Upper lobe of left lung (tissue), 6 donors: Measurements from ENCODE around the gene TTC29. TPM values are rescaled to one million over a fixed set of nuclear protein-coding genes. Genes with fewer than 3 reads are reported as not detected.

ENCODE experiments used
- ATAC-seq, 2 donors: fragments of 200-7000 bp; cut with Tn5 transposase; one replicate each; pipeline ENCODE4 v1.9.1; 2022; ENCODE audit warnings: mild to moderate bottlenecking in 2 of 2, moderate library complexity in 2 of 2; ENCODE audit not compliant: low FRiP score in 2 of 2
- DNase-seq, 2 donors: peaks; one replicate each; pipeline ENCODE4 v3.0.0-alpha.2; 2019 to 2020
- H3K27ac ChIP-seq, 4 donors: fragments of 200-600 bp; sonication (generic); one replicate each; pipeline ENCODE4 v1.5.1; 2016 to 2019
- H3K27me3 ChIP-seq, 4 donors: fragments of 200-600 bp; sonication (generic); one replicate each; pipeline ENCODE4 v1.5.1; 2017 to 2019
- H3K36me3 ChIP-seq, 4 donors: fragments of 200-600 bp; sonication (generic); one replicate each; pipeline ENCODE4 v1.5.1; 2016 to 2019
- H3K4me1 ChIP-seq, 4 donors: fragments of 200-600 bp; sonication (generic); one replicate each; pipeline ENCODE4 v1.5.1; 2018 to 2019
- H3K4me3 ChIP-seq, 4 donors: fragments of 200-600 bp; sonication (generic); one replicate each; pipeline ENCODE4 v1.5.1; 2017 to 2019; ENCODE audit warnings: mild to moderate bottlenecking in 2 of 4, moderate library complexity in 1 of 4
- H3K9me3 ChIP-seq, 4 donors: fragments of 200-600 bp; sonication (generic); one replicate each; pipeline ENCODE4 v1.5.1; 2018 to 2019
- CTCF ChIP-seq, 6 experiments: fragments of 450-650 bp in 4 of 6; fragments of 200-600 bp in 2 of 6; sonication (generic) in 2 of 6; IDR thresholded peaks; one replicate each; pipeline ENCODE4 v1.5.1; 2016 to 2019; ENCODE audit warnings: antibody characterized with exemption in 6 of 6
- EP300 ChIP-seq, 4 donors: sonication (generic); formaldehyde crosslinking; IDR thresholded peaks; one replicate each; pipeline ENCODE4 v1.5.1; 2017; ENCODE audit warnings: antibody characterized with exemption in 4 of 4, control low read depth in 2 of 4
- POLR2A ChIP-seq, 4 donors: fragments of 450-650 bp; IDR thresholded peaks; one replicate each; pipeline ENCODE4 v1.5.1; 2016 to 2017; ENCODE audit warnings: antibody characterized with exemption in 4 of 4, mild to moderate bottlenecking in 2 of 4
- POLR2AphosphoS5 ChIP-seq, 2 donors: sonication (generic); formaldehyde crosslinking; IDR thresholded peaks; one replicate each; pipeline ENCODE4 v1.5.1; 2017; ENCODE audit warnings: antibody characterized with exemption in 2 of 2
- whole genome bisulfite sequencing, 2 donors: methylation state at CpG; one replicate each; pipeline ENCODE4 v1.1.5; 2017 to 2018; 5-methylcytosine and 5-hydroxymethylcytosine counted together
- total RNA-seq, 6 donors: library from RNA; depleted of rRNA in 4 of 6; stranded (reverse); fragments of >200 nt in 4 of 6; gene quantifications; one replicate each; pipeline versions ENCODE4 v1.1.0 to v1.2.1, GENCODE V29; 2016 to 2021
- donor health status: DM: no; HTN: no; CAD: no; lungs with moderate emphysema.
- donor health status: DM: no; HTN: yes; CAD: no; lungs with severe emphysema.

Gene TTC29
- total RNA-seq, 6 donors from 2014 or later, result 0.11 to 12.8 (median 2.2) TPM

GRCh38 chr4:146957237-146957636, 11.6 kb upstream of the TTC29 start:
- H3K27ac ChIP-seq, result no peak overlapping the region
- DNase-seq (no peak), ATAC-seq (no peak)
- TF ChIP-seq POLR2AphosphoS5 (IDR thresholded peaks at IDR 0.05) (no peak), POLR2A (IDR thresholded peaks at IDR 0.05) (no peak), CTCF (IDR thresholded peaks at IDR 0.05) (no peak), EP300 (IDR thresholded peaks at IDR 0.05) (no peak)
- WGBS, 2 donors, result 62 to 80% methylated on average over 4 of the region's 4 CpGs
- H3K4me3 ChIP-seq, result no peak overlapping the region
- no peaks in the 10 kb centered on the region for H3K9me3 ChIP-seq
- H3K4me1 ChIP-seq, result no peaks in the 10 kb centered on the region
- H3K27me3 ChIP-seq, result no peaks in the 10 kb centered on the region
- H3K36me3 ChIP-seq, result no peaks in the 10 kb centered on the region

- Histone ChIP-seq H3K36me3 (no peaks in the 10 kb centered on the region), H3K4me1 (no peaks in the 10 kb centered on the region), H3K4me3 (no peak overlapping the region), H3K27ac (no peak overlapping the region), H3K9me3 (no peaks in the 10 kb centered on the region), H3K27me3 (no peaks in the 10 kb centered on the region)
- ATAC-seq (no peak), DNase-seq (no peak)
- WGBS, 2 donors, result 81 to 85% methylated on average over 2 of the region's 2 CpGs
- TF ChIP-seq POLR2A (IDR thresholded peaks at IDR 0.05) (no peak), POLR2AphosphoS5 (IDR thresholded peaks at IDR 0.05) (no peak), EP300 (IDR thresholded peaks at IDR 0.05) (no peak), CTCF (IDR thresholded peaks at IDR 0.05) (no peak)
These were observed 7.2 kb upstream of the TTC29 start for GRCh38 chr4:146952896-146953295.

- no peak for DNase-seq
- no peaks in the 10 kb centered on the region for H3K36me3 ChIP-seq
- ATAC-seq, result no peak
- H3K9me3 ChIP-seq, result no peaks in the 10 kb centered on the region
- H3K4me3 ChIP-seq, result no peak overlapping the region
- peaks cover 8 to 22% (median 11%) of the 10 kb centered on the region in 4 donors for H3K4me1 ChIP-seq
- no peak overlapping the region for H3K27ac ChIP-seq
- TF ChIP-seq POLR2A (IDR thresholded peaks at IDR 0.05), result no peak
- no peak for TF ChIP-seq POLR2AphosphoS5 (IDR thresholded peaks at IDR 0.05)
- no peak for TF ChIP-seq EP300 (IDR thresholded peaks at IDR 0.05)
- no peak for TF ChIP-seq CTCF (IDR thresholded peaks at IDR 0.05)
- no peaks in the 10 kb centered on the region for H3K27me3 ChIP-seq
These were observed 3.9 kb upstream of the TTC29 start for GRCh38 chr4:146949559-146949958.

- Histone ChIP-seq H3K4me3 (no peak overlapping the region), H3K4me1 (peaks cover 8 to 22% (median 11%) of the 10 kb centered on the region in 4 donors), H3K27ac (no peak overlapping the region), H3K9me3 (no peaks in the 10 kb centered on the region), H3K36me3 (no peaks in the 10 kb centered on the region), H3K27me3 (no peaks in the 10 kb centered on the region)
- DNase-seq (no peak), ATAC-seq (no peak)
- 75 to 86% methylated on average over 3 of the region's 3 CpGs for WGBS, 2 donors
- TF ChIP-seq CTCF (IDR thresholded peaks at IDR 0.05), result no peak
- no peak for TF ChIP-seq POLR2AphosphoS5 (IDR thresholded peaks at IDR 0.05)
- no peak for TF ChIP-seq POLR2A (IDR thresholded peaks at IDR 0.05)
- TF ChIP-seq EP300 (IDR thresholded peaks at IDR 0.05), result no peak
These were observed 1.8 kb downstream of the TTC29 start for GRCh38 chr4:146943691-146944375.

- no peaks in the 10 kb centered on the region for H3K9me3 ChIP-seq
- ATAC-seq (no peak), DNase-seq (no peak)
- TF ChIP-seq POLR2A (IDR thresholded peaks at IDR 0.05), result no peak
- TF ChIP-seq POLR2AphosphoS5 (IDR thresholded peaks at IDR 0.05), result no peak
- TF ChIP-seq EP300 (IDR thresholded peaks at IDR 0.05), result no peak
- no peak for TF ChIP-seq CTCF (IDR thresholded peaks at IDR 0.05)
- H3K27ac ChIP-seq, result no peak overlapping the region
- no peaks in the 10 kb centered on the region for H3K36me3 ChIP-seq
- 84 to 86% methylated on average over 1 of the region's 1 CpG for WGBS, 2 donors
- H3K27me3 ChIP-seq, result no peaks in the 10 kb centered on the region
- H3K4me3 ChIP-seq, result no peak overlapping the region
- no peaks in the 10 kb centered on the region for H3K4me1 ChIP-seq
These were observed 13.5 kb downstream of the TTC29 start for GRCh38 chr4:146932116-146932515.
